HG03575 (cell line): ENCODE measurements around the gene ZNF837.

Experiments used
- ATAC-seq: cut with Tn5 transposase; IDR thresholded peaks from one replicate; pipeline ENCODE4 v1.9.1; 2021; ENCODE audit not compliant: unreplicated experiment, insufficient number of reproducible peaks, low FRiP score; ENCODE audit errors: extremely low read depth

Gene ZNF837

DNA sequence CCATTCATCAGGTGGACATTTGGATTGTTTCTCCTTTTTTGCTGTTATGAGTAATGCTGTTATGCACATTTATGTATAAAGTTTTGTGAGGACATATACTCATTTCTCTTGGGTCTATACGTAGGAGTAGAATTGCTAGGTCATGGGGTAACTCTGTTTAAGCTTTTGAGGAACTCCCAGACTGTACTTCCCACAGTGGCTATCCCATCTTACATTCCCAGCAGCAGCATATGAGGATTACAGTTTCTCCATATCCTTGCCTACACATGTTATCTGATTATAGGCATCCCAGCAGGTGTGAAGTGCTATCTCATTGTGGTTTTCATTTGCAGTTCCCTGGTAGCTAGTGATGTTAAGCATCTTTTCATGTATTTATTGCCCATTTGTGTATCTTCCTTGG lies 48.1 kb downstream of the ZNF837 start:
- no peak for ATAC-seq

DNA sequence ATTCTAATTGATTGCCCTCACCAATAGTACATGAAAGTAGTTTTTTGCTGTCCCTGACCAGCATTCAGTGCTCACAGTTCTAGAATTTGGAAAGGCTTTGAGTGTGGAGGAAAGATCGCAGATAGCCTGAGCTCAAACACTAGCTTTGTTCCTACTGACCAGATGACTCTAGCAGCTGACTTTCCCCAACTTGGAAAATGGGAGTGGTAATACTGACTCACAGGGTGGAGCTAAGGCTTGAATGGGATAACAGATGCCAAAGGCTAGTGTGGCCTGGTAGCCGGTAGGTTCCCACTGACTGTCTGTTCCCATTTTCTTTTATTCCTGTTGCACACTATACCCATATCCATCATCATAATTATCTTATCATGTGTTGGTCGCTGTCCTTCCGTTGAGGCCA lies 50.4 kb downstream of the ZNF837 start:
- no peak for ATAC-seq

DNA sequence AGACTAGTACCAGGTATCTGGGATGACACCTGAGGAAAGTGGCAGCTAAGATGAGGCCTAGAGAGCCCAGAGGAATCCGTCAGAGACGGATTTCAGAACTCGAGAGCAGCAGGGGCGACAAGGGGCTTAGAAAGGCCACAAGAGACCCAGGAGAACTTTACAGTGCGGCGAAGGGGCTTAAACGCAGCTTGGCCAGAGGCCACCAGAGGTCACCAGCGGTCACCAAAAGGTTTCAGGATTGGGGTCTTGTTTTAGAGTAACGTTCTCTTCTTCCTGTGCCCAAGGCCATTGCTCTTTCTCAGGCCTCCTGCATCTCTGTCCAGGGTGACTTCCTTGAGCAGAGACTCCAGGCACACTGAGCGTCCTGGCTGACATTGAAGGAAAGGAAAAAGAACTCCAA lies 51.8 kb downstream of the ZNF837 start:
- no peak for ATAC-seq

DNA sequence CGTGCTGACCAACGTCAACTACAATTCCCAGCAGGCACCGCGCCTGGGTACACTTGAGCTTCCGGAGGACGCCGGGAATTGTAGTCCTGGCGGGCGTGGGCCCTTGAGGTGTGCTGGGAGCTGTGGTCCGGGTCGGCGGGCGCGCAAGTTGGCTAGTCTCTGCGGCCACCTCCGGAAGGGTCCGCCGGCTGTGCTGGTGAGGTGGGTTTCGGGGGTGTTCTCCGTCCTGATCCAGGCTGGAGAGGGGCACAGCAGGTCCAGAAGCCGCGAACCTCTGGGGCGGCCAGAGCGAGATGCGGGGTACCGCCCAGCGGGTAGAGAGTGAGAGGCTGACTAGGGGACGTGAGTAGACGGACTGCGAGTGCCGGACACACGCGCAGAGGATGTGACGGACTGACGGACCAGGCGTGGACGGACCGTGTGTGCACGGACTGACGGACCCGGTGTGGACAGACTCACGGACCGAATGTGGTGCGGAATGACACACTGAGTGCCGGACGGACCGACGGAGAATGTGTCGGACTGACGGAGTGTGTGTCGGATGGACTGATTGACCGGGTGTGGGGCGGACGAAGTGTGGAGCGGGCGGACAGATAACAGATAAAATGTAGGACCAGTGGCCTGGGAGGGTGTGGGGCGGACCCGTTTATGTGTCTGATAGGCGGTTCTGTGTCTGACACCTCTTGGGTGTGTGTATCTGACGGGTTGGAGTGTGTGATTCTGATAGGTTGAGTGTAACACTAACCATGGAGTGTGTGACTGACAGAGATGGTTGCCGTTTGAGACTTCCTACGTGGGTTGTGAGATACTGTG lies 53.7 kb downstream of the ZNF837 start, which contains the start of gene ZSCAN22:
Gene ZSCAN22 (plus strand): TSS at position 81 of the 813 bp plus-strand sequence. CDS start 7,809 bp downstream, outside the sequence.
- ATAC-seq, result no peak

DNA sequence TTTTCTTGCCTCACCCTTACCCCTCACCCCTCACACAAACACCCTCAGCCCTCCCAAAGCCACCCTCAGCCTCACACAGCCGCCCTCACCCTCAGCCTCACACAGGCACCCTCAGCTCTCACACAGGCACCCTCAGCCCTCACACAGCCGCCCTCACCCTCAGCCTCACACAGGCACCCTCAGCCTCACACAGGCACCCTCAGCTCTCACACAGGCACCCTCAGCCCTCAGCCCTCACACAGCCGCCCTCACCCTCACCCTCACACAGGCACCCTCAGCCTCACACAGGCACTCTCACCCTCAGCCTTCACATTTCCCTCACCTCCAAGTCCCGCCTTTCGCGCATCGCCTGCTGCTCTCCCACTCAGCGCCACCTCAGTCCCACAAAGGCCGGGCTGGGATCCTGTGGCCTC lies 54.3 kb downstream of the ZNF837 start:
- no peak for ATAC-seq

DNA sequence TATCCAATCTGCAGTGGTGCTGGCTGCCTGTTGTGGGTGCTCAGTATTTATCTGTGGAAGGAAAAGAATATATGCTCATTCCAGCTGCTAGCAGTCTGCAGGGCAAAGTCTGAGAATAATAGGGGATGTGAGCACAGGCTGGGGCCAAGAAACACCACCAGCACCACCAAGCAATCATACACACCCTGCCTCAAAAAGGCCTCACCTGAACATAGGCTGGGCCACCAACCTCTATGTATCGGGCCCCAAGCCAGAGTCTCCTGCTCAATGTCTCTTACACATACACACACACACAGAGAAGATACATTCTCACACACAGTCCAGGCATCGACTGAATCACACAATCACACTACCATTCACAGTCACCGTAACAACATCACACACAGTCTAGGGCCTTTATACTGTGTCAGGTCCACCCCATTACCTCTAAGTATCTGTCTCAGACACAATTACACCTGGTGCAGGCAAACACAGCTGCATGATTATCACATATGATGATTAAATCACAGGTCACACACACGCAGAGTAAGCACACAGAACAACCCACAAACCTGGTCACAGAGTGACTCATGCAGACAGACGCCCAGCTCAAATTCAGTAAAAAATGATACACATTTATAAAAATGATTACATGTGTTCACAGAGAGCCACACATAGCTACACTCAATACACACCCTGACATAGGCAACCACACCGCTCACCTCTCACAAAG lies 55.4 kb downstream of the ZNF837 start:
- no peak for ATAC-seq

DNA sequence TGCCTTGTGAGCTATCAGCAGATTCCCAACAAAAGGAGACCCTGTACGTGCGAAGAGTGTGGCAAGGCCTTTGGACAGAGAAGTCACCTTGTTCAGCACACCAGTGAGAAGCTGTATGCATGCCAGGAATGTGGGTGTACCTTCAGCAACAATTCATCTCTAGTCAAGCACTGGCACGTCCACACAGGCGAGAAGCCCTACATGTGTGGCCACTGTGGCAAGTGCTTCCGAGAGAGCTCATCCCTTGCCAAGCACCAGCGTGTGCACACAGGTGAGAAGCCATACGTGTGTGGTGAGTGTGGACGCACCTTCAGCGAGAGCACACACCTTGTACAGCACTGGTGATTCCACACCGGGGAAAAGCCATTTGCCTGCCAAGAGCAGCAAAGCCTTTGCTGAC lies 61.6 kb downstream of the ZNF837 start:
- no peak for ATAC-seq

DNA sequence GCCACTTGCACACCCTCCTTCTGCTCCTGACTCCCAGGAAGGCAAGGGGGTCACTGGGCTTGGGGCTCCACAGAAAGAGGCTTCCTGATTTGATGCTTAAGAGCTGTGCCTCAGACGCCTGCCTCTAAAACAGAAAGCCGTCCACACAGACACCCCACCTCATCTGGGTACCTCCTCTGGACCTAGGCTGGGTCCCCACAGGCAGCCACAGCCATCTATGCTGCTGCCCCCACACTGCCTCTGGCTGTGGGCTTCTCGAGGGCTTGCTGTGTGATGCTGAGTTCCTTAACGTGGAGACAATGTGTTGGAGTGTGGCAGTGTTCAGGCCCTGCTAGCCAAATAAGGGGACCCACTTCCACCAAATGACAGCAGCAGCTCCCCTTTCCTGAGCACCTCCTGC lies 62.5 kb downstream of the ZNF837 start:
- no peak for ATAC-seq
